Hepatic stellate cell (primary cell): ENCODE data around the gene SMIM36.
"Not testable (repeated sequence)": the region's sequence is repeated elsewhere in the genome, so short reads cannot be mapped to it uniquely, and the experiment has no call there.

ENCODE experiments used
- DNase-seq: peaks from one replicate; pipeline ENCODE4 v3.0.0; 2011; ENCODE audit warnings: low spot score

The SMIM36 gene

GRCh38 chr17:55454906-55455474 is 56.3 kb downstream of the SMIM36 start:
- DNase-seq = no peak

- no peak for DNase-seq
Observed at GRCh38 chr17:55453839-55454557, 57.3 kb downstream of the SMIM36 start.

- peak; percentile 61 for DNase-seq
Observed at GRCh38 chr17:55452139-55452790, 59.0 kb downstream of the SMIM36 start.

DNA sequence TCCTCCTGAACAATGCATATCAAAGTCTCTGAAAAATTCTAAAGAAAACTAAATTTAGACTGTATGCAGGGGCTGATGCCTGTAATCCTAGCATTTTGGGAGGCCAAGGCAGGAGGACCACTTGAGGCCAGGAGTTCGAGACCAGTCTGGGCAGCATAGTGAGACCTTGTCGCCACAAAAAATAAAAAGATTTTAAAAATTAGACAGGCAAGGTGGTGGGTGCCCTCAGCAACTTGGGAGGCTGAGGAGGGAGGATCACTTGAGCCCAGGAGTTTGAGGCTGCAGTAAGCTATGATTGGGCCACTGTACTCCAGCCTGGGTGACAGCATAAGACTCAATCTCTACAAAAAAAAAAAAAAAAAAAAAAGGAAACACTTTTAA is 59.5 kb downstream of the SMIM36 start:
- no peak for DNase-seq

DNA sequence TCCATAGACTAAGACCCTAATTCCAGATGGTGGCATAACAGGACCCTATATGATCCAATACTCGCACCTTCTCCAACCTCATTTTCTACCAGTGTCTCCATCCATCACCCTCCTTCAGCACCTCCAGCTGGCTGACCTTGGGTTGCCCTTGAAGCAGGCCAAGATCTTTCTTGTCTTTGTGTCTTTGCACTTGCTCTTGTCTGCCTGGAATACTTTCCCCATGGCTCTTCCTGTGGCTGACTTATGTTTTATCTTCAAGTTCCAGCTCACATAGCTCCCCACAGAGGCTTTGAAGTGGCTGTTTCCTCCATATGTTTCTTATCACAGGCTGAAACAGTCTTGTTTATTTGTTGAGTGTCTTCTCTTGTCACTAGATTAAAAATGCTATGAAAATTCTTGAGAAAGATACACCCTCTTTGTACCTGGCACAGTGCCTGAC is 60.0 kb downstream of the SMIM36 start:
- no peak for DNase-seq

GRCh38 chr17:55450232-55450825 is 60.9 kb downstream of the SMIM36 start:
- DNase-seq = no peak

GRCh38 chr17:55448681-55449080 is 62.6 kb downstream of the SMIM36 start:
- DNase-seq = no peak

- DNase-seq = no peak
Observed at GRCh38 chr17:55446581-55447205, 64.6 kb downstream of the SMIM36 start.

- not testable (repeated sequence) for DNase-seq
Observed at GRCh38 chr17:55446004-55446403, 65.2 kb downstream of the SMIM36 start.

- DNase-seq = peak; percentile 40
Observed at GRCh38 chr17:55444471-55445441, 66.5 kb downstream of the SMIM36 start.

- DNase-seq = no peak
Observed at GRCh38 chr17:55443904-55444303, 67.3 kb downstream of the SMIM36 start.

- no peak for DNase-seq
Observed at GRCh38 chr17:55442953-55443683, 68.1 kb downstream of the SMIM36 start.

DNA sequence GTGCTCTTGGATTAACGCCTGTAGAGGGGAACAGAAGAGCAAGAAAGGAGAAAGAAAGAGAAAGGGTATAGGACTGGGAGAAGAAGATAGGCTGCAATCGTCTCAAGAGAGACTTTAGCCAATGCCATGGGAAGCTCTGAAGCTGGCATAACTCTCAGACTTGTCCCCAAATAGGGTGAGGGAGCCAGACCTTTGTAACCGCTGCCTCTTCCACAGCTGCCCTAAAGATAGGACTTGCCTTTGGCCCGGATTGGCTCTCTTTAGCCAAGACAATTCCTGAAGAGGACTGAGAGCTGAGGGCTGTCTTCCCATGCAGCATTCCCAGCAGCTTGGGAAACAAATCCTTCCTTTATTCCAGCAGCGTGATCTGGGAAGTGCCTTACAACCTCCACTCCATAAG is 68.8 kb downstream of the SMIM36 start:
- DNase-seq = no peak

DNA sequence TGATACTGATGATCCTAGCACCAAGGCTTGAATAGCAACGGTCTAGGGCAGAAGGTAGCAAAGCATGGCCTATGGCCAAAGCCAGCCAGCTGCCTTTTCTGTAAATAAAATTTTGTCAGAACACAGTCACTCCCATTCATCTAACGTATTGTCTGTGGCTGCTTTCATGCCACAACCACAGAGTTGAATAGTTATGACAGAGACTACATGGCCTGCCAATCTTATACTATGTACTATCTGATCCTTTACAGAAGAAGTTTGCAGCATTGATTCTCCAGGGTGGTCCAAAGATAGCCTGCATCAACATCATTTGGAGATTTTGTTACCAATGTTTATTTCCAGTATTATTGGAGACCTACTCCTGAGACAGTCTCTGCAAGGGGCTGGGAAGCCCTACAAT is 69.7 kb downstream of the SMIM36 start:
- DNase-seq = no peak

DNA sequence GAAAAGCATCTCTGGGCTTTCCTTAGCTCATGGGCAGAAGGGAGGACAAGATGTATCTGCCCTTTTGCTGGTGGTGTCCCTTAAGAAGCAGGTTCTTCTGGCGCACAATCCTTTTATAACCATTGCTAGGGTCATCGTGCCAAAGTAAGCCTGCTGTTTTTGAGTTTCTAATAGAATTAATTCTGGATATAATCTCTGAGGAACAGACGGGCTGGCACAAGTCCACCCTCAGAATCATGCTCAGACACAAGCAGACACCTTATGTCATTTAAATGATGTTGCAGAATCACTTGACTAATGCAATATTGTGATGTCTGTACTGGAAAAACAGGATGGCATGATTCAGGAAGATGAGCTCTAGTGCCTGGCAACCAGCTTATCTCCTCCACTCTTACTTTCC is 70.9 kb downstream of the SMIM36 start:
- no peak for DNase-seq

GRCh38 chr17:55437159-55437605 is 74.1 kb downstream of the SMIM36 start:
- DNase-seq = no peak

DNA sequence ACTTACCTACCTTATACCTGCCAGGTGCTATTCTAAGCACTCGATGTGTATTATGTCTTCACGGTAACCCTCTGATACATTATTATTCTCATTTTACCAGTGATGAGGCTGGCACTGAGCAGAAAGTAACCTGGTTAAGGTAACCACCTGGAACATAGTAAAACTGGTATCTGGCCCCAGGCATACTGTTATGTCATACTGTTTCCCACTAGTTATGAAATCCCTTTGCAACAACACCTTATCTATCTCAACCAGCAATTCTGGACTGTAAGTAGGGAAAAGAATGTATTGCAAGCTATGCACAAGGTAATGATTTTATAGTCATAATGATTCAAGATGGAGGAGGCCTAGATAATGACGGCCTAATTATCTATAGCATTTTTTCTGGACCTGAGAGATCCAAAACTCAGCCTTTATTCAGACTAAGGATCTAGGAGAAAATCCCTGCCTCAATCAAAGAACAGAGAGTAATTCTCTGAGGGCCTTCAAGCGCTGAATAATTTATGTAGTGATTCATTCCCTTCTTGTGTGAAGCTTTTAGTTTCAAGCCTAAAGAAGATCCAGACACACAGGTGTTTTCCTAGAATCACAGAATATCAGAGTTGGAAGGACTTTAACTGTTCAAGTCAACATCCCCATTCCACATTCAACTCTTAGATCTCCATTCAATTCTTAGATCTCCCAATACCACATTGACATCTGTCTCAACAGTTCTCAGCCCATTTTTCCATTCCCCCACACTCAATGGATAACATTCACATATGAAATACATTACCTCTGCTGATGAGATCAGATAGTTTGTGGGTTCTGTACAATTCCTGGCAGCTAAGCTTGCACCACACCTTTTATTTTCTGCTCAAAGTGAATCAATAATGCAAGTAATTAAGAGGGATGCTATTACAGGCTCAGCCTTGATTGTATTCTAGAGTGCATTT is 74.8 kb downstream of the SMIM36 start:
- no peak for DNase-seq

- DNase-seq = no peak
Observed at GRCh38 chr17:55435408-55435807, 75.8 kb downstream of the SMIM36 start.

DNA sequence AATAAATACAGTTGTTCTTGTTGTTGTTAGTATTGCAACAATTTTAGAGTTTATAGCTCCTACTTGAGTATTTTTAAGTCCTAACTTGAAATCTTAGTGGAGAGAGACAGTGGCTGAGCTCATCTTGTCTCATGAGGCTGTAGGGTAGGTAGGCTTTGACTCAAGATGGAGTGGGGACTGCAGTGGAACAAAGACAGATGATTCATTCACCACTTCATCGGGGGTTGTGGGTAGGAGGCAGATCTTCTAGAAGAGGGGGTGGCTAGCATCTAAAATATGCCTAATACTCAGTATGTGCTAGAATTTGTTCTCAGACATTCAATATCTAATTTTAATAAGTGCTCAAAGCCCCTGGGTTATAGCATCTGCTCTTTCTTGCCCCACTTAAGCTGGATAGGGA is 76.5 kb downstream of the SMIM36 start:
- DNase-seq = no peak
